ENCODE data around the gene ZNF184.

The ZNF184 gene

GRCh38 chr6:27472617-27473400, at the start of gene ZNF184:
ZNF184 (minus strand) TSS chr6:27473105; CDS start chr6:27472294, 811 bp downstream.
- peak within 1 kb of the TSS; percentile 84 for H3K4me3 Mint-ChIP-seq
- H3K9me3 Mint-ChIP-seq: no peaks in the 10 kb centered on the region
- H3K27me3 Mint-ChIP-seq: no peaks in the 10 kb centered on the region
- peak within 1 kb of the TSS; percentile 92 for H3K27ac Mint-ChIP-seq
- H3K4me1 Mint-ChIP-seq: peaks cover 45% of the 10 kb centered on the region
- peak; percentile 90 for ATAC-seq
- H3K36me3 Mint-ChIP-seq (ENCODE audit: low read depth): peaks cover 31% of the 10 kb centered on the region
- DNase-seq: peak; percentile 84

GRCh38 chr6:27518881-27519795, 46.2 kb upstream of the ZNF184 start:
- peak; percentile 65 for DNase-seq
- peak; percentile 83 for ATAC-seq
- Mint-ChIP-seq H3K4me3 (peak overlapping the region; percentile 86), H3K36me3 (ENCODE audit: low read depth) (peaks cover 2% of the 10 kb centered on the region), H3K4me1 (peaks cover 25% of the 10 kb centered on the region), H3K27ac (peak overlapping the region; percentile 89), H3K9me3 (no peaks in the 10 kb centered on the region), H3K27me3 (peaks cover 33% of the 10 kb centered on the region)

- DNase-seq: peak; percentile 10
- Mint-ChIP-seq H3K27me3 (peaks cover 36% of the 10 kb centered on the region), H3K4me3 (peak overlapping the region; percentile 86), H3K9me3 (no peaks in the 10 kb centered on the region), H3K4me1 (peaks cover 25% of the 10 kb centered on the region), H3K36me3 (ENCODE audit: low read depth) (peaks cover 2% of the 10 kb centered on the region), H3K27ac (peak overlapping the region; percentile 89)
- no peak for ATAC-seq
These were observed 45.3 kb upstream of the ZNF184 start for GRCh38 chr6:27517928-27518787.

GRCh38 chr6:27517238-27517637, 44.3 kb upstream of the ZNF184 start:
- Mint-ChIP-seq H3K36me3 (ENCODE audit: low read depth) (peaks cover 2% of the 10 kb centered on the region), H3K27me3 (peaks cover 41% of the 10 kb centered on the region), H3K9me3 (no peaks in the 10 kb centered on the region), H3K4me3 (no peak overlapping the region), H3K4me1 (peaks cover 25% of the 10 kb centered on the region), H3K27ac (no peak overlapping the region)
- DNase-seq (no peak), ATAC-seq (no peak)

- Mint-ChIP-seq H3K4me3 (peak overlapping the region; percentile 25), H3K9me3 (no peaks in the 10 kb centered on the region), H3K36me3 (ENCODE audit: low read depth) (peaks cover 2% of the 10 kb centered on the region), H3K4me1 (peaks cover 25% of the 10 kb centered on the region), H3K27ac (no peak overlapping the region), H3K27me3 (peaks cover 58% of the 10 kb centered on the region)
- no peak for ATAC-seq
- DNase-seq: no peak
These were observed 42.1 kb upstream of the ZNF184 start for GRCh38 chr6:27514906-27515495.

GRCh38 chr6:27512525-27512924, 39.6 kb upstream of the ZNF184 start:
- DNase-seq (no peak), ATAC-seq (no peak)
- H3K27ac Mint-ChIP-seq: no peak overlapping the region
- H3K4me1 Mint-ChIP-seq: peaks cover 7% of the 10 kb centered on the region
- H3K4me3 Mint-ChIP-seq: no peak overlapping the region
- peaks cover 65% of the 10 kb centered on the region for H3K27me3 Mint-ChIP-seq
- H3K9me3 Mint-ChIP-seq: no peaks in the 10 kb centered on the region
- H3K36me3 Mint-ChIP-seq (ENCODE audit: low read depth): no peaks in the 10 kb centered on the region

- ATAC-seq (no peak), DNase-seq (no peak)
- Mint-ChIP-seq H3K36me3 (ENCODE audit: low read depth) (peaks cover 7% of the 10 kb centered on the region), H3K27me3 (peaks cover 48% of the 10 kb centered on the region), H3K4me3 (no peak overlapping the region), H3K27ac (no peak overlapping the region), H3K9me3 (no peaks in the 10 kb centered on the region), H3K4me1 (peaks cover 28% of the 10 kb centered on the region)
These were observed 34.4 kb upstream of the ZNF184 start for GRCh38 chr6:27507041-27507956.

- Mint-ChIP-seq H3K9me3 (no peaks in the 10 kb centered on the region), H3K4me3 (peak overlapping the region; percentile 9), H3K4me1 (peaks cover 33% of the 10 kb centered on the region), H3K36me3 (ENCODE audit: low read depth) (peaks cover 7% of the 10 kb centered on the region), H3K27ac (peak overlapping the region; percentile 57), H3K27me3 (peaks cover 47% of the 10 kb centered on the region)
- ATAC-seq: peak; percentile 62
- peak; percentile 60 for DNase-seq
These were observed 32.5 kb upstream of the ZNF184 start for GRCh38 chr6:27505209-27506027.

GRCh38 chr6:27503436-27504030, 30.6 kb upstream of the ZNF184 start:
- peak; percentile 88 for DNase-seq
- H3K4me1 Mint-ChIP-seq: peaks cover 33% of the 10 kb centered on the region
- peak; percentile 27 for ATAC-seq
- H3K4me3 Mint-ChIP-seq: peak overlapping the region; percentile 94
- peak overlapping the region; percentile 96 for H3K27ac Mint-ChIP-seq
- H3K9me3 Mint-ChIP-seq: no peaks in the 10 kb centered on the region
- H3K27me3 Mint-ChIP-seq: peaks cover 46% of the 10 kb centered on the region
- H3K36me3 Mint-ChIP-seq (ENCODE audit: low read depth): peaks cover 7% of the 10 kb centered on the region

GRCh38 chr6:27502508-27503435, 29.9 kb upstream of the ZNF184 start:
- ATAC-seq (peak; percentile 73), DNase-seq (peak; percentile 78)
- peak overlapping the region; percentile 94 for H3K4me3 Mint-ChIP-seq
- H3K9me3 Mint-ChIP-seq: no peaks in the 10 kb centered on the region
- peaks cover 33% of the 10 kb centered on the region for H3K4me1 Mint-ChIP-seq
- H3K27ac Mint-ChIP-seq: peak overlapping the region; percentile 96
- peaks cover 7% of the 10 kb centered on the region for H3K36me3 Mint-ChIP-seq (ENCODE audit: low read depth)
- peaks cover 51% of the 10 kb centered on the region for H3K27me3 Mint-ChIP-seq

GRCh38 chr6:27501187-27501586, 28.3 kb upstream of the ZNF184 start:
- Mint-ChIP-seq H3K4me3 (no peak overlapping the region), H3K27ac (no peak overlapping the region), H3K27me3 (peaks cover 56% of the 10 kb centered on the region), H3K36me3 (ENCODE audit: low read depth) (peaks cover 9% of the 10 kb centered on the region), H3K4me1 (peaks cover 35% of the 10 kb centered on the region), H3K9me3 (peaks cover 3% of the 10 kb centered on the region)
- no peak for DNase-seq
- no peak for ATAC-seq
